ENCODE results near the gene CCDC198. TPM values are rescaled to one million over a fixed set of nuclear protein-coding genes. Genes with fewer than 3 reads are reported as not detected.

Gene CCDC198
- total and polyA plus RNA-seq, 2 of the 13 experiments (the other 11 are each of a cell fraction or from before 2014, with no cell fraction given): 0.69 to 0.95 TPM

GRCh38 chr14:57491640-57492039, 2.0 kb downstream of the CCDC198 start:
- H3K79me2 ChIP-seq (ENCODE audit: insufficient read depth, low read length): no peaks in the 10 kb centered on the region
- H3K4me1 ChIP-seq (ENCODE audit: insufficient read depth, low read length): peaks cover 16% of the 10 kb centered on the region
- no peaks in the 10 kb centered on the region for H3K36me3 ChIP-seq (replicated peaks in 1 of 2; ENCODE audit: control insufficient read depth in 1 of 2, insufficient read depth in 2 of 2, low read length in 2 of 2)

GRCh38 chr14:57487771-57488170, 5.9 kb downstream of the CCDC198 start:
- WGBS (ENCODE audit: low lambda C conversion rate): 32% methylated on average over 1 of the region's 1 CpG
- Histone ChIP-seq H3K4me3 (replicated peaks in 1 of 3; ENCODE audit: insufficient read depth in 1 of 3, low read depth in 2 of 3, low read length in 3 of 3) (no peak overlapping the region), H3K36me3 (replicated peaks in 1 of 2; ENCODE audit: control insufficient read depth in 1 of 2, insufficient read depth in 2 of 2, low read length in 2 of 2) (no peaks in the 10 kb centered on the region), H3K4me2 (ENCODE audit: low read depth, low read length) (no peak overlapping the region), H3K9ac (ENCODE audit: insufficient read depth, low read depth, low read length) (no peak overlapping the region), H3K4me1 (ENCODE audit: insufficient read depth, low read length) (peaks cover 2% of the 10 kb centered on the region; the same call in 1 of the 2 replicates), H3K27me3 (ENCODE audit: control insufficient read depth in 1 of 2, insufficient read depth in 2 of 2, low read length in 2 of 2) (no peaks in the 10 kb centered on the region), H3K9me3 (ENCODE audit: low read length) (no peaks in the 10 kb centered on the region), H4K20me1 (ENCODE audit: insufficient read depth, low read length) (no peaks in the 10 kb centered on the region), H3K27ac (ENCODE audit: extremely low read length, insufficient read depth, low read length) (no peak overlapping the region), H3K79me2 (ENCODE audit: insufficient read depth, low read length) (no peaks in the 10 kb centered on the region), H2AFZ (ENCODE audit: low read length) (no peak overlapping the region)
- no TSS peak for BruUV-seq (replicated peaks)
- in situ Hi-C loops (cut with HindIII; ENCODE audit: extremely low pct_ligation_motif_present, low pct_unique_long_range_greater_than_20kb): loop anchor here (10.0 kb wide), 1 partner anchor 597 kb away; no protein-coding TSS in a partner anchor
- FAIRE-seq (no peak), DNase-seq (ENCODE audit: low spot score) (no peak), ATAC-seq (no peak)
- CTCF ChIA-PET (ENCODE audit: low intra/inter-chr PET ratio, low total read pairs): interaction anchor here (1.9 kb wide), 1 partner anchor 585 kb away, joined by 13 read pairs; no protein-coding TSS in a partner anchor
- POLR2A ChIA-PET: no interaction called here
- intact Hi-C loops (cut with micrococcal nuclease; ENCODE audit: unreplicated experiment): loop anchor here (1.0 to 2.0 kb wide), 2 partner anchors 383 to 585 kb away; no protein-coding TSS in a partner anchor
- TF ChIP-seq KAT2B (IDR thresholded peaks at IDR 0.05; ENCODE audit: borderline replicate concordance, low read depth, low read length) (no peak), KDM4B (CRISPR knock-in tag; IDR thresholded peaks at IDR 0.05) (no peak), BRF2 (CRISPR knock-in tag; IDR thresholded peaks at IDR 0.05) (no peak), LRRFIP1 (CRISPR knock-in tag; conservative IDR thresholded peaks at IDR 0.05) (no peak), CBX1 (IDR thresholded peaks at IDR 0.05; ENCODE audit: low read depth) (no peak)

More at GRCh38 chr14:57491640-57492039, 2.0 kb downstream of the CCDC198 start:
- Histone ChIP-seq H3K9ac (ENCODE audit: insufficient read depth, low read depth, low read length) (no peak overlapping the region), H3K4me2 (ENCODE audit: low read depth, low read length) (no peak overlapping the region), H3K9me3 (ENCODE audit: low read length) (no peaks in the 10 kb centered on the region), H2AFZ (ENCODE audit: low read length) (no peak overlapping the region), H3K4me3 (replicated peaks in 1 of 3; ENCODE audit: insufficient read depth in 1 of 3, low read depth in 2 of 3, low read length in 3 of 3) (no peak overlapping the region), H3K27me3 (ENCODE audit: control insufficient read depth in 1 of 2, insufficient read depth in 2 of 2, low read length in 2 of 2) (no peaks in the 10 kb centered on the region), H4K20me1 (ENCODE audit: insufficient read depth, low read length) (no peaks in the 10 kb centered on the region), H3K27ac (ENCODE audit: extremely low read length, insufficient read depth, low read length) (no peak overlapping the region)
- CTCF ChIA-PET (ENCODE audit: low intra/inter-chr PET ratio, low total read pairs): no interaction called here
- no peak for ATAC-seq
- intact Hi-C loops (cut with micrococcal nuclease; ENCODE audit: unreplicated experiment): no loop called here
- DNase-seq (ENCODE audit: low spot score): no peak
- in situ Hi-C loops (cut with HindIII; ENCODE audit: extremely low pct_ligation_motif_present, low pct_unique_long_range_greater_than_20kb): no loop called here
- POLR2A ChIA-PET: no interaction called here
- TF ChIP-seq ZNF615 (CRISPR knock-in tag; IDR thresholded peaks at IDR 0.05; ENCODE audit: borderline replicate concordance) (no peak), ZNF251 (CRISPR knock-in tag; IDR thresholded peaks at IDR 0.05) (no peak), RCOR2 (CRISPR knock-in tag; IDR thresholded peaks at IDR 0.05) (no peak), ZBTB39 (CRISPR knock-in tag; IDR thresholded peaks at IDR 0.05) (no peak), HDAC6 (IDR thresholded peaks at IDR 0.05; ENCODE audit: low read depth, low read length) (no peak), ZNF674 (CRISPR knock-in tag; IDR thresholded peaks at IDR 0.05; ENCODE audit: low read depth) (no peak), KDM1A (CRISPR knock-in tag; IDR thresholded peaks at IDR 0.05) (no peak)
- FAIRE-seq: no peak
- 83% methylated on average over 1 of the region's 1 CpG for WGBS (ENCODE audit: low lambda C conversion rate)
- BruUV-seq (replicated peaks): no TSS peak

All from HepG2 (cell line).